Smooth muscle cell (in vitro differentiated cells): ENCODE data around the gene SPTBN1. TPM values are rescaled to one million over a fixed set of nuclear protein-coding genes. Genes with fewer than 3 reads are reported as not detected.

ENCODE experiments used
- DNase-seq: peaks from one replicate; lab custom pipeline; 2025; ENCODE audit not compliant: unreplicated experiment; lab: John Stamatoyannopoulos, UW
- H2AFZ ChIP-seq: fragments of 200-600 bp; sonication (generic); 2 replicates; pipeline ENCODE4 v1.6.0; 2016; ENCODE audit warnings: antibody characterized with exemption, low read depth, mild to moderate bottlenecking
- H3F3A ChIP-seq: fragments of 200-600 bp; sonication (generic); 2 replicates; pipeline ENCODE4 v1.6.0; 2017; ENCODE audit warnings: antibody characterized with exemption, low read depth
- H3K27ac ChIP-seq: fragments of 200-600 bp; sonication (generic); 2 replicates; pipeline ENCODE4 v1.5.1; 2016; ENCODE audit warnings: low read depth, mild to moderate bottlenecking
- H3K27me3 ChIP-seq: fragments of 200-600 bp; sonication (generic); 2 replicates; pipeline ENCODE4 v1.6.1; 2016; ENCODE audit warnings: low read depth, mild to moderate bottlenecking
- H3K36me3 ChIP-seq: fragments of 200-600 bp; sonication (generic); 2 replicates; pipeline ENCODE4 v1.5.1; 2016; ENCODE audit warnings: low read depth
- H3K4me1 ChIP-seq: fragments of 200-600 bp; sonication (generic); 2 replicates; pipeline ENCODE4 v1.5.1; 2016; ENCODE audit warnings: low read depth
- H3K4me2 ChIP-seq: fragments of 200-600 bp; sonication (generic); 2 replicates; pipeline ENCODE4 v1.6.0; 2016; ENCODE audit warnings: mild to moderate bottlenecking
- H3K4me3 ChIP-seq: fragments of 200-600 bp; sonication (generic); 2 replicates; pipeline ENCODE4 v1.5.1; 2016; ENCODE audit warnings: mild to moderate bottlenecking
- H3K79me2 ChIP-seq: fragments of 200-600 bp; sonication (generic); 2 replicates; pipeline ENCODE4 v1.6.0; 2016; ENCODE audit warnings: low read depth, mild to moderate bottlenecking
- H3K9ac ChIP-seq: fragments of 200-600 bp; sonication (generic); 2 replicates; pipeline ENCODE4 v1.6.0; 2016; ENCODE audit warnings: low read depth
- H3K9me3 ChIP-seq: fragments of 200-600 bp; sonication (generic); replicated peaks from 2 replicates; pipeline ENCODE4 v1.5.1; 2016; ENCODE audit warnings: low read depth
- H4K20me1 ChIP-seq: fragments of 200-600 bp; sonication (generic); 2 replicates; pipeline ENCODE4 v1.6.0; 2016; ENCODE audit warnings: low read depth
- CTCF ChIP-seq: fragments of 200-600 bp; sonication (generic); IDR thresholded peaks from 2 replicates; pipeline ENCODE4 v1.5.1; 2017; ENCODE audit warnings: borderline replicate concordance, mild to moderate bottlenecking, antibody characterized with exemption; ENCODE audit not compliant: insufficient read depth, poor library complexity, severe bottlenecking
- WGBS: methylation state at CpG from one replicate; pipeline ENCODE4 v1.1.7; 2016; ENCODE audit warnings: low lambda C conversion rate; 5-methylcytosine and 5-hydroxymethylcytosine counted together
- polyA plus RNA-seq: library from polyadenylated mRNA; unstranded; fragments of >200 nt; fragmentation: Nextera tagmentation; extraction: Ambion mirVana; gene quantifications from 2 replicates; pipeline ENCODE4 v1.2.1, GENCODE V29; 2016
- total RNA-seq: library from RNA; depleted of rRNA; stranded (reverse); fragments of >200 nt; gene quantifications from 2 replicates; pipeline ENCODE4 v1.2.3, GENCODE V29; 2014

Gene SPTBN1
- total and polyA plus RNA-seq, 2 experiments from 2014 or later, result 78.7 to 186 TPM

- H2AFZ ChIP-seq, result no peak overlapping the region
- WGBS, result 0% methylated on average over 4 of the region's 4 CpGs
- H3K27ac ChIP-seq, result peak overlapping the region; percentile 91
- H3K9me3 ChIP-seq, result no peaks in the 10 kb centered on the region
- DNase-seq, result no peak
- H4K20me1 ChIP-seq, result peaks cover 91% of the 10 kb centered on the region
- no peaks in the 10 kb centered on the region for H3K27me3 ChIP-seq
- no peak for TF ChIP-seq CTCF
- peaks cover 74% of the 10 kb centered on the region for H3K79me2 ChIP-seq
- H3K4me1 ChIP-seq, result peaks cover 59% of the 10 kb centered on the region
- H3K36me3 ChIP-seq, result no peaks in the 10 kb centered on the region
- H3F3A ChIP-seq, result peaks cover 33% of the 10 kb centered on the region
- H3K4me2 ChIP-seq, result peak overlapping the region; percentile 68
- peak overlapping the region; percentile 68 for H3K9ac ChIP-seq
- peak overlapping the region; percentile 3 for H3K4me3 ChIP-seq
These were observed 116.1 kb downstream of the SPTBN1 start for GRCh38 chr2:54572262-54572635.

- Histone ChIP-seq H3K4me3 (peak overlapping the region; percentile 3), H4K20me1 (peaks cover 94% of the 10 kb centered on the region), H2AFZ (no peak overlapping the region), H3K79me2 (peaks cover 74% of the 10 kb centered on the region), H3K9me3 (no peaks in the 10 kb centered on the region), H3F3A (peaks cover 33% of the 10 kb centered on the region), H3K36me3 (no peaks in the 10 kb centered on the region), H3K9ac (peak overlapping the region; percentile 63), H3K27ac (peak overlapping the region; percentile 91), H3K4me2 (peak overlapping the region; percentile 68), H3K4me1 (peaks cover 64% of the 10 kb centered on the region), H3K27me3 (no peaks in the 10 kb centered on the region)
- no peak for DNase-seq
- 46% methylated on average over 9 of the region's 9 CpGs for WGBS
- TF ChIP-seq CTCF, result no peak
These were observed 116.8 kb downstream of the SPTBN1 start for GRCh38 chr2:54572636-54573536.

GRCh38 chr2:54573537-54573919 lies 117.4 kb downstream of the SPTBN1 start:
- no peaks in the 10 kb centered on the region for H3K9me3 ChIP-seq
- WGBS, result 68% methylated on average over 5 of the region's 5 CpGs
- H3K79me2 ChIP-seq, result peaks cover 74% of the 10 kb centered on the region
- H3K4me1 ChIP-seq, result peaks cover 65% of the 10 kb centered on the region
- H3K9ac ChIP-seq, result no peak overlapping the region
- no peaks in the 10 kb centered on the region for H3K27me3 ChIP-seq
- peak overlapping the region; percentile 91 for H3K27ac ChIP-seq
- H2AFZ ChIP-seq, result no peak overlapping the region
- peaks cover 96% of the 10 kb centered on the region for H4K20me1 ChIP-seq
- peak overlapping the region; percentile 68 for H3K4me2 ChIP-seq
- no peak for TF ChIP-seq CTCF
- no peaks in the 10 kb centered on the region for H3K36me3 ChIP-seq
- no peak for DNase-seq
- H3K4me3 ChIP-seq, result no peak overlapping the region
- peaks cover 31% of the 10 kb centered on the region for H3F3A ChIP-seq
